ENCODE results near the gene SLAMF9.
"Not testable (repeated sequence)": the region's sequence is repeated elsewhere in the genome, so short reads cannot be mapped to it uniquely, and the experiment has no call there.

Gene SLAMF9

DNA sequence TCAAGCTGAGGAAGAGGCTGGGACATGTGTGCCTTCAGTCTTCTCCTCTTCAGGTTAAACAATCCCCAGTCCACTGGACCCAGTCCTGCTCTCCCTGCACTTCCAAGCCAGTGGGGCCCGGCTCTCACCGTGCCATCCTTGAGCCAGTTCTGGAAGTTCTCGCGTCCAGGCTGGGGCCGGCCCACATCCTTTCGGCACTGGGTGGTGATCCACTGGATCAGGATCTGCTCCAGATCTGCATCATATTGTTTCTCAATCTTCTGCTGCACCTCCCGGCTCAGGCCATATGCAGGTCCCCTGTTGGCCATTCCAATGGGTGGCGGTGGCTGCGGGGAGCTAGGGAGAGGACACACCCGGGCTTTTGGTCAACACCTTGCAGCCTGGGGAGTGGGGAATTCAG, 33.8 kb downstream of the SLAMF9 start:
- DNase-seq, result no peak

DNA sequence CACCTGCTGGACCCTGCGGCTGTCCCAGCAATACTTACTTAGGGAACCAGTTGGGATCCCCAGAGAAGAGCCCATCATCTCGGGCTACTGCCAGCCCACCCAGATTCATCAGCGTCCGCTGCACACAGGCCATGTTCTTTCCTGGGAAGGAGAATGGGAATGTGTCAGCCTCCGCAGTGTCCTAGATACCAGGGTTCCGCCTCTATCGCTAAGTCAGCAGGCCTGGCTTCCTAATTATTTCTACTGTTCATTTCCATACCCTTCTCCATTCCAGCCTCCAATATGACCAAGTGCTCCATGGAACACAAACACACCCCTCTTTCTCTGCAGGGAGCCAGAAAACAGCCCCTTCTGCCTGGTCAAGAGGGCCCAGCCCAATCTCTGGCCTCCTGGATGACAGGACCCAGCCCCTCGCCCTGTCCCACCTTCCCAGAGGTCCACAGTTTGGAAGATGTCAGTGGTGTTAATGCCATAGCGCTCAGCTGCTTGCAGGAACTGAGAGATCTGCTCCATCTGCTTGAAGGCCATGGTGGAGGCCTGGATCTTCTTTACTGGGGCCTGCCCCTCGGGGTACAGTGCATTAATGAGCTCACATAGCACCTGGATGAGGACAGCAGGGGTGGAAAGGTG, 34.7 kb downstream of the SLAMF9 start:
- DNase-seq, result no peak

DNA sequence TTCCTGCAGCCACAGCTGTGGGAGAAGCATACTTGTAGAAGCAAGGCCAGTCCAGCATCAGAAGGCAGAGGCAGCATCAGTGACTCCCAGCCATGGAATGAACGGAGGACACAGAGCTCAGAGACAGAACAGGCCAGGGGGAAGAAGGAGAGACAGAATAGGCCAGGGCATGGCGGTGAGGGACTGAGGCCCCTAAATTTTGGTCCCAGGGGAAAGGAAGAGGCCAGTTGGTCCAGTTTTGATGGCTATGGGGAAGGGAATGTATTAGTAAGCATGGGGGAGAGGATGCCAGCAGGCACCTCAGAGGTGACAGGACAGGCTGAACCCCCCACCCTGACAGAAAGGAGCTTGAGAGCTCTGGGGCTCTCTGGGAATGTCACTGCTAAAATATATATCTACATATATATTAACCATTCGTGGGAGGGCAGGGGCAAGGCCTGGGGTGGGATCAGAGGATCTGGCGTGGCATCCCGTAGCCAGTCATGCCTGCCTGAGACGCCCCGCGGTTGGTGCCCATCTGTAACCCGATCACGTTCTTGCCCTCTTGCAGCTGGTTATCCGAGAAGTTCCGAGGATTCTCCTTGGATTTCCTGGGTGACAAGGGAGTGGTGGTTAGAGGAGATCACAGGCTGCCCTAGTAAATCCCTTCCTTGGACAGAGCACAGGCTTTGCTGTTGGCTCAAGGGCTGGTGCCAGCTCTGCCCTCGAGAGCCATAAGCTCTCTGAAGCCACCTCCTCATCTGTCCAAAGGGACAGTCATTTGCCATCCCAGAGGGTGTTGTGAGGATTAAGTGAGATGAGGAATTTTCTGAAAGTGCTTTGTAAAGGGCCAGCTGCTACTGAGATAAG, 35.5 kb downstream of the SLAMF9 start:
- no peak for DNase-seq

DNA sequence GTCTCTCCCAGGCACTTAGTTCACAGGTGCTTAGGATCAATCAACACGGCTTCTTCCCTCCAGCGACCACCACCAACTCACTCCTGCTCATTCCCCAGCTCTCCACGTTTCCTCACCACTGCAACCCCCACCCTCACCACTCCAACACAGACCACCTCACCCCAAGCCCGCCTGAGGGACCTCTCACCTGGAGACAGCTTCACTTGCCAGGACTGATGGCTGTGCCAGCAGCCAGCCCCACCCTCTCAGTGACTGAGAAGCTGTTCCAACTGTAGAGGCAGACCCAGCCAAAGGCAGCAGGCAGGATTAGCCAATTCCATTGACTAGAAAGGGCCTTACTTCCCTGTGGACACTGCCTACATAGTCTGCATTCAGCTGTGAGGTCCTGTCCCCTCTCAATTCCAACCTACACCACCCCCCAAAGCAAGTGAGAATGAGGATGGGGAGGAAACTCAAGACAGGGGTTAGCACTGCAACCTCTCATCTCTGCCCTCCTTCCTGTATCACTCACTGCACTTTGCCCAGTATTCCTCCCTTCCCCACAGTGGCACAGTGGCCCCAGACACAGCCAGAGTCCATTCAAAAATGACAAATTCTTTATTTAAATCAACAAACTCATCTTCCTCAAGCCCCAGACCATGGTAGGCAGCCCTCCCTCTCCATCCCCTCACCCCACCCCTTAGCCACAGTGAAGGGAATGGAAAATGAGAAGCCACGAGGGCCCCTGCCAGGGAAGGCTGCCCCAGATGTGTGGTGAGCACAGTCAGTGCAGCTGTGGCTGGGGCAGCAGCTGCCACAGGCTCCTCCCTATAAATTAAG, 36.3 kb downstream of the SLAMF9 start:
- no peak for DNase-seq

DNA sequence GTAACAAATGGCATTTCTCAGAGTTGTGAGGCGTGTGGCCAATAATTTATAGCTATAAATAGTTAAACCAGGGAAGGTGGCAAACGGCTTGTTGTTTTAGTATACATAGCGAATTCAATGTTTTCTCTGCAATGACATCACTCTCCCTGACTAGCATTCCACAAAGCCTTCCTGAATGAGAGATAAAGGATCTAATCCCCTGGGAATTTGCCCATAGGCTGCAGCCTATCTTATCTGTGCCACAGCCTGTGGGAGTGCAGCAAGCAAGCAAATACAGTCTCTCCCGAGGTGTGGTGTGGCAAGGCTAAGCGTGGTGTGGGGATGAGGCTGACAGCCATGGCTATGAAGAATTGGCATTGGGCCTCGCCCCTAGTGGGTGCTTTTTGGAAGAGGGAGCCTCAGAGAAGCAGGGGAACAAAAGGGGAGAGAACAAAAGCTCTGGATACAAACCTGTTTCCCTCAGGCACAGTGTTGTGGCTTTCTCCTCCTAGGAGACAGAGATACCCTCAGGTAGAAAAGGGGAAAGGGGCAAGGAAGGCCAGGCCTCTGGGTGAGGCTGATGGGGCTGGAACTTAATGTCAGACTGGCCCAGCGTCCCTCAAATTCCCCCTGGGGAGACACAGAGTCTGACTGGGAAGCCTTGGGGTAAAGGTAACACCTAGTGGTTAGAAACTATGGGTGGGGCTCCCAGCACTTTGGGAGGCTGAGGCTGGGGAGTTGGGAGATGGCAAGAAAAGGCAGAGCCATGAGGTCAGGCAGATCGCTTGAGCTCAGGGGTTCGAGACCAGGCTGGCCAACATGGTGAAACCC, 37.6 kb downstream of the SLAMF9 start:
- no peak for DNase-seq

DNA sequence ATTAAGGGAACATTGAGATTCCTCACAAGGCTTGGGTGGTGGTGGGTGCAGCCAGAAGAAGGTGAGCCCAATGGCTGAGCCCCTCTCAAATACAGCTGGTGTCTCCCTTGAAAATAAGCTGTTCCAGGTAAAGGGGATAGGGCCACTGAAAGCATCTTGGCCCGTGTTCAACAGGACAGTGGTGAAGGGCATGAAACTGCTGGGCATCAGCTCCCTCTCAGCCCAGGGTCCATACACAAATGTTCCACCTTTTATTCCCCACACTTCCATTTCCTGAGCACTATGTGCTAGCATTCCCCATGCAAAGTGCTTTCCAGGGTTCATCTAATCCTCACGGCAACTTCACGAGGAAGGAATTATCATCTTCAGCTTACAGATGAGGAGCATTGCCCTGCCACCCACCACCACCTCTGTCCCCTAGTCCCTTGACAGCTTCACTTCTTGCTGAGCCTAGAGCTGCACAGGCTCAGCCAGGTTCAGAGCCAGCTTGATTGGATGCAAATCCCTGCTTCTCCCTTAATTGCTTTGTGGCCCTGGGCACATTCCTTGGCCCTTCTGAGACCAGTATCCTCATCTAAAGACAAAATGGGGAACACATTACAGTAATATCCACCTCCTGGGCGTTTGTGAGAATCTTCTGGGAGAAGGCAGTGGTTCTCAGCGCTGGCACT, 38.3 kb downstream of the SLAMF9 start:
- no peak for DNase-seq

DNA sequence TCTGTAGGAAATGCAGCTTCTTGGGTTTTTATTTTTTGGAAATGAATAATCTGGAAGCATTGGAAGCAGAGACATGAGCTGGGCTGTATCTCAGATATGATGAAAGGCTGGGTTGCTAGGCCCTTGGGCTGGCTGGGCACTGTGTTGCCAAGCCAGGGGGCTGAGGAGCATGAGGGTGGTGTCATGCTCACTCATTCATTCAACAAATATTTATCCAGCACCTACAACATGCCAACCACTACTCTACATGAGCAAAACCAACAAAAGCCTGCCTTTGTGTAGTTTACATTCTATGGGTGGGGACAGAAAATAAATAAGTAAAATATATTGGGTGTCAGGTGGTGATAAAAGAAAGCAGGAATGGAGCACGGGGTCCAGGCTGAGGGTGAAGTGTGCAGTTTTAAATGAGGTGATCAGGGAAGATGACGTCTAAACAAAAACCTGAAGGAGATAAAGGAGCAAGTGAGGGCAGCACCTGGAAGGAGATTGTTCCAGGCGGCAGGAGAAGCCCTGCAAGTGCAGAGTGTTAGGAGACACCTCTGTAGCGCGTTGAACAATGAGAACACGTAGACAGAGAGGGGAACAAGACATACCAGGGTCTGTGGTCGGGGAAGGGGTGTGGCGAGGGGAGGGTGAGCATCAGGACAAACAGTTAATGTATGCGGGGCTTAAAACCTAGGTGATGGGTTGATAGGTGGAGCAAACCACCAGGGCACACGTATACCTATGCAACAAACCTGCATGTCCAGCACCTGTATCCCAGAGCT, 39.6 kb downstream of the SLAMF9 start:
- no peak for DNase-seq

DNA sequence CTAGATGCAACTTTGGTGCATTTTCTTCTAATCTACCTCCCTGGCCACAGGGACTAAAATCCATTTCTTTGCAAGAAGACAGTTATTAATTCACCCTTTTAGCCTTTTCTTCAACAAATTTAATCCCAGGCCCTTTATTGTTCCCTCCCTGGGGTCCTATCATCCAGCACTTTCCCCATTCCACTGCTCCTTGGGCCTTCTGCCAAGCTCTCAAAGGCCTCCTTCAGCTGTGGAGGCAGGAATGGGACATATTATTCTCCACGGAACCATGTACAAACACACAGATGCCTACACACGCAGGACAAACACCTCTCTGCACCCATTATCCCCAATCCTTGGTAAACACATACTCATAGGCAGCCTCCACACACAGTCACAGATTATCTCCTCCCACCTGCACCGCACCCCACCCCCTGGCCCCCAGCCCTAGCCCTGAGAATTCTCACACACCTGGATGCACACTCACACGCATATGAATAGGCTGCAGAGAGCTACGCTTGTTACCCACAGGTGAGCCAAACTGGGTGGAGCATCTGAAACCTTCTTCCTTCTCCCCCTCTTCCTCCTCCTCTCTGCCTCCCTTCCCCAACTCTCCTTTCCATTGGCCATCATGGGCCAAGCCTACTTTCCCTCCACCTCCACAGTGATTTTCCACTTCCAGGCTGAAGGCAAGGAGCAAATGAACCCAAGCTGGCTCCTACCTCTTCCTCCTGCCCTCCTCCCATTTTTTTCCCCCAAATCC, 40.4 kb downstream of the SLAMF9 start:
- DNase-seq, result no peak

DNA sequence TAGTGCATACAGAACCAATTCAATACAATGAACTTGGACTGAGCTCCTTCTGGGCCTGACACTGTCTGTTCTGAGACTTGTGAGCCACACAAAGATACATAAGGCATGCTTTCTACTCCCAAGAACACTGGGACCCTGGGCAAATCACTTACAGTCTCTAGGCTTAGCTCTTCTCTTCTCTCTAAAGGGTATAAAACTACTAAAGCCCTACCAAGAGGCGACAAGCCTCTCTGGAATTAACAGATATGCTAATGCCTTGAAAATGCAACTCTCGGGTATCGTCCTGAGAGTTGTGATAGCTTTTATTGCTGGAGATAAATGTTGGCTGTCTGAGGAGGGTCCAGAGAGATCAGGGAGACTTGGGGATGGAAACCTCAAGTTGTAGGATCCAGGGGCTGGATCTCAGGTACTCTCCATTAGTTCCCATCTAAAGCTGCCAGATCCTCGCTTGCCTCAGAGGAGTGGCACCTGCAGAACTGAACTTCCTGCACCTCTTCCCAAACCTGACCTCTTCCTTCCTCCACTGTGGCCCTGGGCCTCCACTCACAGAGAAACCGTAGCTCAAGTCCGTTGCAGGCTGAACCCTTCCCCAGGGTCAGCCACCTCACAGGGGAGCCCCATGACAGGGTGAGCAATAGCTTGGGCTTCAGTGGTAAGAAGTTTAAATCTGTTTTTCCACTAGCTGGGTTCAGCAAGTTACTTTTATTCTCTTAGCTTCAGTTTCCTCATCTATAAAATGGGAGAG, 42.5 kb downstream of the SLAMF9 start:
- DNase-seq, result no peak

DNA sequence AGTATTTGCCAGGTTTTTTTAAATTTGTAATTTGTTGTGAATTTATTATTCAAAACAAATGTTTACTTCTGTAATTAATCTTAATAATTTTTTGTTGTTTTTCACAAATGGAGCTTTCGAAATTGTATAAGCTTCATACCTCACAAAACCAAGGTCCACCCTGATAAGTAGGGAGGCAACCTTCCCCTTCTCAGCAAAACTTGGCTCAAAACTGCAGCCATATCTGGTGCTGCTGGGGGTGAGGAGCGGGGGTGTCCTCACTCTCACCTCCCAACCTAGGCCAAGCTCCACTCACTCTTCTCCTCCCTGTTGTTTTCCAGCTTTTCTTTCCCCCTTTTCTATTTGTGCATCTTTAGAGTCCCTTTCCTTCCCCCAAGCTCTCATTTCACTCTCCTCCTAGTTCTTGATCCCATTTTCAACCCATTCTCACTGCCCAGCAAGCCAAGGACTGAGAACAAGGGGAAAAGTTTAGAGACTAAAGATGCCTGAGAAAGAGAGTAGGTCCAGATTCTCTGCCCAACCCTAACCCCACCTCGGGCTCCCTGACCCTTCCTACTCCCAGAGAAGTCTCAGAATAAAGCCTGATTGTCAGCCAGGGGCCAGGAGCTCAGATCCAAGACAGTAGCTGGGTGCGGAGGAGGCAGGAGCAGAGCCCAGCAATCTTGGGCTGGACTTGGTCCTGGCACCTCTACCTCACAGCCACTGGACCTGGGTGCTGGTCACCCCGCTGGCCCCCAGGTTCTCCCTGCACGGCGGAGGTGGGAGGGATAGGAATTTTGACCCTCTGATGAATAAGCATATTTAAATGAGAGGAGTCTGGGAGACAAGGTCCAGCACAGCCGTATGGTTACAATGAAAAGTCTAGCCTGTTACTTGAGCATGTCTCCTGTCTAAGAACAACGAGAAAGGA, 45.8 kb downstream of the SLAMF9 start:
- DNase-seq, result no peak

DNA sequence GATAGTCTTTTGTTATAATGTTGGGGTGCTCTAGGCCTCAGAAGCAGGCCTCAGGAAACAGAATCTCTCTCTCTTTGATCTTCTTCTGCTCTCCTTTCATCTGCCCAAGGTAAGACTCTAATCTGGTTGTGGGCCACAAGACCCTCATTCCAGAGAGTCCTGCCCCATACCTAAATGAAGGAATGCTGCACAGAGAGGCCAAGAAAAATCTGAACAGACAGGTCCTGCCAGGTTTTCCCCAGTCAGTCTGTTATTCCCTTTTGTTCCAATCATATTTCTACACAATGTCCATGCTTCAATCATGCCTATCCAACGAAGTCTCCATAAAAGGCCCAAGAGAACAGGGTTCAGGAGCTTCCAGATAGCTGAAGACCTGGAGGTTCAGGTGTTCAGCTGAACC, 47.1 kb downstream of the SLAMF9 start:
- no peak for DNase-seq

DNA sequence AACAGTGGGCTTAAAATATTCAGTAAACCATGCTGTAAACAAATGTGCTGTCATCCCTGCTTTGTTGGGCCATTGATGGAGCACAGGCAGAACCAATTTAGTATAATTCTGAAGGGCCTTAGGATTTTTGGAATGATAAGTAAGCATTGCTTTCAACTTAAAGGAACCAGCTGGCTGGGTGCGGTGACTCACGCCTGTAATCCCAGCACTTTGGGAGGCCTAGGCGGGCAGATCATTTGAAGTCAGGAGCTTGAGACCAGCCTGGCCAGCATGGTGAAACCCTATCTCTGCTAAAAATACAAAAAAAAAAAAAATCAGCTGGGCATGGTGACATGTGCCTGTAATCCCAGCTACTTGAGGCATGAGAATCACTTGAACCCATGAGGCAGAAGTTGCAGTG, 50.0 kb downstream of the SLAMF9 start:
- not testable (repeated sequence) for DNase-seq

DNA sequence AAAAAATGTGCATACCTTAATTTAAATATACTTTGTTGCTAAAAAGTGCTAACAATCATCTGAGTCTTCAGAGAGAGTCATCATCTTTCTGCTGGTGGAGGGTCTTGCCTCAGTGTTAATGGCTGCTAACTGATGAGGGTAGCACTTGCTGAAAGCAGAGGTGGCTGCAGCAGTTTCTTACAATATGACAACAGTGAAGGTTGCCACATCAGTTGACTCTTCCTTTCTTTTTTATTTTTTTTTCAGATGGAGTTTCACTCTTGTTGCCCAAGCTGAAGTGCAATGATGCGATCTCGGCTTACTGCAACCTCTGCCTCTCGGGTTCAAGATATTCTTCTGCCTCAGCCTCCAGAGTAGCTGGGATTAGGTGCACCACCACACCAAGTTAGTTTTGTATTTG, 51.5 kb downstream of the SLAMF9 start:
- DNase-seq, result no peak
